Non-pigmented ciliary epithelial cell (primary cell): ENCODE measurements around the gene CAMK1D.
"Not testable (repeated sequence)": the region's sequence is repeated elsewhere in the genome, so short reads cannot be mapped to it uniquely, and the experiment has no call there.

Experiments used
- DNase-seq: peaks from one replicate; pipeline ENCODE4 v3.0.0-alpha.2; 2010; ENCODE audit warnings: low read depth

Gene CAMK1D

GRCh38 chr10:12340937-12341336 is 8.4 kb upstream of the CAMK1D start:
- no peak for DNase-seq

GRCh38 chr10:12341526-12341925 is 7.8 kb upstream of the CAMK1D start:
- DNase-seq = no peak

GRCh38 chr10:12344375-12345110 is 4.8 kb upstream of the CAMK1D start:
- no peak for DNase-seq

- DNase-seq = no peak
These were observed 2.6 kb upstream of the CAMK1D start for GRCh38 chr10:12346707-12347106.

GRCh38 chr10:12348294-12348869 is 965 bp upstream of the CAMK1D start:
- no peak for DNase-seq

- DNase-seq = no peak
These were observed 351 bp downstream of the CAMK1D start for GRCh38 chr10:12349629-12350166.

- no peak for DNase-seq
These were observed 973 bp downstream of the CAMK1D start for GRCh38 chr10:12350167-12350872.

- no peak for DNase-seq
These were observed 1.6 kb downstream of the CAMK1D start for GRCh38 chr10:12350925-12351324.

- no peak for DNase-seq
These were observed 2.1 kb downstream of the CAMK1D start for GRCh38 chr10:12351447-12351846.

- no peak for DNase-seq
These were observed 2.5 kb downstream of the CAMK1D start for GRCh38 chr10:12351889-12352288.

GRCh38 chr10:12353399-12354242 is 4.3 kb downstream of the CAMK1D start:
- DNase-seq = no peak

GRCh38 chr10:12354696-12355095 is 5.3 kb downstream of the CAMK1D start:
- not testable (repeated sequence) for DNase-seq

- DNase-seq = no peak
These were observed 6.0 kb downstream of the CAMK1D start for GRCh38 chr10:12355384-12355783.

- no peak for DNase-seq
These were observed 8.3 kb downstream of the CAMK1D start for GRCh38 chr10:12357525-12358151.

- no peak for DNase-seq
These were observed 9.7 kb downstream of the CAMK1D start for GRCh38 chr10:12358863-12359564.

- DNase-seq = no peak
These were observed 11.1 kb downstream of the CAMK1D start for GRCh38 chr10:12360461-12360860.

GRCh38 chr10:12361115-12361514 is 11.8 kb downstream of the CAMK1D start:
- not testable (repeated sequence) for DNase-seq

GRCh38 chr10:12364559-12364958 is 15.2 kb downstream of the CAMK1D start:
- DNase-seq = no peak

- no peak for DNase-seq
These were observed 17.9 kb downstream of the CAMK1D start for GRCh38 chr10:12367272-12367671.

- no peak for DNase-seq
These were observed 20.6 kb downstream of the CAMK1D start for GRCh38 chr10:12369982-12370381.

- no peak for DNase-seq
These were observed 23.5 kb downstream of the CAMK1D start for GRCh38 chr10:12372846-12373245.
